HUDEP-2 (cell line): ENCODE measurements around the gene STAMBPL1.
"Not testable (repeated sequence)": the region's sequence is repeated elsewhere in the genome, so short reads cannot be mapped to it uniquely, and the experiment has no call there.

ENCODE experiments used
- DNase-seq, 76 experiments: peaks; one replicate each; lab custom pipeline; 2025; ENCODE audit not compliant: unreplicated experiment in 76 of 76; lab: John Stamatoyannopoulos, UW

STAMBPL1 gene

DNA sequence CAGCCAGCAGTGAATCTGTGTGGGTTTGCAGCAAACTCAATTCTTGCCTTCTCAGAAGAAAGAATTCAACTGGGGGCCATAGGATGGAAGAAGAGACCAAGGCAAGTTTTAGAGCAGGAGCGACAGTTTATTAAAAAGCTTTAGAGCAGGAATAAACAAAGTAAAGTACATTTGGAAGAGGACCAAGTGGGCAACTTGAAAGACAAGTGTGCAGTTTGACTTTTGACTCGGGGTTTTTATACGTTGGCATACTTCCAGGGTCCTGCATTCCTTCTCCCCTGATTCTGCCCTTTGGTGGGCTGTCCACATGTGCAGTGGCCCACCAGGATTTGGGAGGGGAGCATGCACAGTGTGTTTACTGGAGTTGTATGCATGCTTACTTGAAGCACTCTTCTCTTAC, 25.4 kb upstream of the STAMBPL1 start:
- DNase-seq: no peak

DNA sequence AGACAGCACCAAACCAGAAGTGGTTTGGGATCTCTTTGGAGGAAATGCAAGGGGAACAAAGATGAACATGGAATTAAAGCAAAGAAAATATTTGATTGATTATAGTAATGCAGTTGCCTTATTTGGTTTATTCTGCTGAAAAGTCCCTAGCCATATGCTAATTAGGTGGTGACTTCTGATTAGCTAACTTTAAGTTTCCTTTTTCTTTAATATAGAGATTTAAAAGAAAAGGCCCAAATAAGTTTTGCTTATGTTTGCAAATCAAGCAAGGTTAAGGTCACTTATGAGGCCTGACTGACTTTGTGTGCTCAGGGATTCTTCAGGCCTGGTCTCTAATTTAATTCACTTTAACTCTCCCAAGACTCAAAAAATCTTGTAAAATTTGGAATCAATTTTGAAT, 22.2 kb upstream of the STAMBPL1 start:
- no peak for DNase-seq

- DNase-seq: no peak
Observed at GRCh38 chr10:88858491-88858890, 21.6 kb upstream of the STAMBPL1 start.

DNA sequence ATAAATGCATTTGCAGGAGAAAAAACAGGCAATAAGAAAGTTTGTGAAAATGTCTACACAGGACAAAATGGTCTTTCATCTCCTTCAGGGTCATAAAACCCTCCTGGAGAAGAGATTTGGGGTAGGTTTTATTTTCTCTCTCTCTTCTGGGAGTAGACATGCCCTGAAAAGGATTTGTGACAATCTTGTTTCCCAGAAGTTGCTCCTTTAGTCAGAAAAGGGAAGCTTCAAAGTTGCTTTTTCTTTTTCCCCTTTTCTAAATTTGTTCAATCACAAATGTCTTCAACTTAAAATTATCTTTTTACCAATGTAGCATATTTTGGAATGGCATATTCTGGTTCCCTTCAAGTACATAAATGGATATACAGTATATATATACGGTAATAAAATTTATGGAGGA, 19.0 kb upstream of the STAMBPL1 start:
- DNase-seq: no peak

GRCh38 chr10:88865281-88865876, 14.7 kb upstream of the STAMBPL1 start:
- DNase-seq: no peak

DNA sequence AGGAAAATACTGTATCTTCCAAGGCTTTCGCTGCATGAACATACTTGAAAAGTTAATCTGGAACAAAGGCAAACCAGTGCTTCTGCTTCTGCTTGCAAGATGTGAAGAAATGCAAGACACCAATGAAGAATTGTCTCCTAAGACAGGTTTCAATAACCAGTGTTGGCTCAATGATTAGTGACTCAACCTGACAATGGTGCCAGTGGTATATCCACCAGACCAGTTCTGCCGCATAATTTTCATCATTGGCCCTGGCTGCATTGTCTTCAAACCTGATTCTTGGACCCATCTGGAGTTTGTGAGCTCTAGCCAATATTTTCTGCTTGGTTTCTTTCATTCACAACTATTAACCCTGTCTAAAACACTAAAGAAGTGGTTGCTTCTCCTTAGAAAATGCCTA, 13.6 kb upstream of the STAMBPL1 start:
- DNase-seq: no peak

GRCh38 chr10:88870089-88870488, 10.0 kb upstream of the STAMBPL1 start:
- no peak for DNase-seq

DNA sequence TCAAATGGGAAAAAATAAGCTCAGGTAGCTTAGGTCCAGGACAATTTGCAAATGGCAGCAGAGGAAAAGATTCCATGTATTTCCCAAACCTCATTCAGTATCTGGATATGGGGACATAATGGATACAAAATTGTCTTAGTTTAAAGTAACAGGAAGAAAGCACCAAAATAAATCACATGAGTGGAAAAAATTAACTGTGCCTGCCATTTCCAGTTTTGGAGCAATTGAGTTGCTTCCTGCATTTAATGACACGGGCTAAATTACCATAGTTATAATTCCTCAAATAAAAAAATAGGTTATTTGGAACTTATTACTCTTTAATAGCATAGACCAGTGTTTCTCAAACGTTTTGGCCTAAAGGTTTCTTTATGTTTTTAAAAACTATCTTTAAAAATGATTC, 6.3 kb upstream of the STAMBPL1 start:
- DNase-seq: no peak

DNA sequence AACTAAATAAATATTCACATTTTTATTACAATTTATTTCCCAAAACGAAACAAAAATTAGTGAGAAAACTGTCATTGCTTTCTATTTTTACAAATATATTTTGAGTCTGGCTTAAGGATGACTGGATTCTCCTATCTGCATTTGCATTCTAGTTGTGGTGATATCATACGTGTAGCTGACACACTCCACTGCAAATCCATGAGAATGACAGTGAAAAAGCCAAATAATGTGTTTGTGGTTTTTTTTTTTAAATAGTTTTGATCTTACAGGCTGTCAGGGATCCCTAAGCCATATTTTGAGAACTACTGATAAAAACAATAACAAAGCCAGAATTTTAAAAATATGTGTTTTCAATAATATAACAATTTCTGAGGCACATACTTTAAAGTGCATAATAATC, 5.8 kb upstream of the STAMBPL1 start:
- DNase-seq: no peak

DNA sequence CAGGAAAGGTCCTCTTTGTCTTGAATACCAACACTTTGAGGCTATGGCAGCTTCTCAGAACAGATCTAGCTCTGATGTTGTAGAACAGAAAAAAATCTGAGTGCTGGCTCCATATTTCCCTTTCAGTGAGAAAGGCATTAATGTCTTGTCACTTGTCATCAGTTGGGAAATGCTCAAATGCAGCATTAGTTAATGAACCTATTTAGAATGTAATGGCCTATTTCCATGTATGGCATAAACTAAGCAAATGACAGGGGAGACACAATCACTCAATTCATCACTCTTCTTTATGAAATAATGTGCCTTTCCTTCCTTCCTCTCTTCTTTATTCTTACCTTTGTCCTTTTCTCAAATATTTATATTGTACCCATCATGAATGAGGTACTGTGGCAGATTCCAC, 5.0 kb upstream of the STAMBPL1 start:
- DNase-seq: no peak

DNA sequence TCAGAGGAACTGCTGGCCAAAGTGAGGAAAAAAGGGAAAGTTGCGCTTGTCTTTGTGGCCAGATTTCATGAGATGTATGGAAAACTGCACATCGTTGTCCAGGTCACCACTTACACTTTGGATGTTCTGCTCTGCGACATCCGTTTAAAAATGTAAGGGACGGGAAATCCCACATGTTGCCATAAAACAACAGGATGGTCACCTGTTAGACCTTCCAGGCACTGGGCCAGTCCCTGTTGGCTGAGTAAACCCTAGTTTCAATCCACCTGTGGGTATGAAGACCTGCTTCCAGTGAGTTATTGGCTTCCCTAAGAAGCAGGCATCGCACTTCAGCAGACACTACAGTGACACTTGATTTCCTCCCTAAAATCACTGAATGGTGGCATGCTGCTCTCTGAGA, 2.7 kb upstream of the STAMBPL1 start:
- DNase-seq: no peak

DNA sequence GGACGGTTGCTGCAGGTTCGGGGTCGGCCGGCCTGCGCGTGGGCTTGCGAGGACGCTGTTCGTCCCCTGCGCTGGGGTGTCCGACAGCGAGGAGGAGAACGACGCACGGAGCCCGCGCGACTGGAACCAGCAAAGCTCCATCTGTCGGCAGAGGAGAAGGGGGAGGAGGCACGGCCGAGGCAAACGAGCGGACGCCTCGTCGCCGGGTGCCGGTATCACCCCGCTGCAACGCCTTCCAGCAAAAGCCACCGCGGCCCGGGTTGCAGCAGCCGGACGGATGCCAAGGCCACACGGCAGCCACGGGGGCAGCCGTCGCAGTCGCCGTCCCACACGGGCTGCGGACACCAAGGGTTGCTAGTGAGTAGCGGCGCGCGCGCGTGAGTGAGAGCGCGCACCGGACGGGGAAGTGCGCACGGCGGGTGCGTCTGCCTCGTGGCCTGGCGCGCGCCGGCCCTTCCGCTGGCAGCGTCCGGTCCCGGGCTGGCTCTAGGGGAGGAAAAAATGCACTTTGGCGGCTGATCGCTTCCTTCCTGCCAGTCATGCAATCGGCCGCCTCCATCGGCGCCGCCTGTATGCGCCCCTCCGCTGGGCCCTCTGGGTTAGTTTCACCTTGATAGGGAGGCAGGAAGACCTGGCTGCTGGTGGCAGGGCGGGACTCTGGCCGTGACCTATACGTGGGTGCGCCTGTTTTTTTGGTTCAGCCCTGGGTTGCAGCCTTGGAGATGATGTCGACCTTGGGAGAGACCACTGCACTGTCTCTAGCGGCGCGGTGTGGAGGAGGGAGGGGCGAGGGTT, 434 bp downstream of the STAMBPL1 start:
- DNase-seq: peak in 49 of 76 experiments; percentile 3 to 67 (median 29)

- DNase-seq: no peak
Observed at GRCh38 chr10:88881320-88881719, 1.3 kb downstream of the STAMBPL1 start.

DNA sequence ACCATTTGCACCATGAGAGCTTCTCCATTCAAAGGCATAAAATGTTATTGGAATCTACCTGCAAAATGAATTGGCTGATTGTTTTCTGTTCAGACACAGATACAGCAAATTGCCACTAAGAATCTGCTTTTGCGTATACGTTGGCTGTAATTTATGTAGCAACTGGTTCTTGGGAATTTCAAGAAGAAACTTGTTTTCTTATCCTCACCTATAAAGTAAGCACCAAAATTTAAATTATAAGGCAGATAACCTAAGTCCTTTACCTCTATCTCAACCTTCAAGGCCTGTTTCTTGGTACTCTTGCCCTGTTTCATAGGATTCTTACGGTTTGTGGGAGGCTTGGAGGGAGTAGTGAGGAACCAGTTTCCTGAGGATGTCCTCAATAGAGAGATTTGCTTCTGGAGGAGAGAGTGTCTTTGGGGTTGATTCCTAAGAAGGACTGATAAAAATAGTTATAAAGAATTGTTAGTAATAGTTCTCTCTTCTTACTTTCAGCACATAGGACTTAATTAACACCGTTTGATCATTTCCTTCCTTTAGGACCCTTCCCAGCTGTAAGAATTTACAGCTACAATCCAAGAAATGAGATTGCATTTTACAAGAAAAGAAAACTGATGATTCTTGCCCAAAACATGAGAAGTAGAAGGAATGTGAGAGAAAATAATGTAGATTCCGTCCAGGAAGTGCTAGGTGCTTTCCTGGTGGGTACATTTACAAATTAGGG, 2.0 kb downstream of the STAMBPL1 start:
- no peak for DNase-seq

- not testable (repeated sequence) for DNase-seq
Observed at GRCh38 chr10:88882646-88883447, 2.8 kb downstream of the STAMBPL1 start.

GRCh38 chr10:88883448-88883809, 3.4 kb downstream of the STAMBPL1 start:
- DNase-seq: no peak

DNA sequence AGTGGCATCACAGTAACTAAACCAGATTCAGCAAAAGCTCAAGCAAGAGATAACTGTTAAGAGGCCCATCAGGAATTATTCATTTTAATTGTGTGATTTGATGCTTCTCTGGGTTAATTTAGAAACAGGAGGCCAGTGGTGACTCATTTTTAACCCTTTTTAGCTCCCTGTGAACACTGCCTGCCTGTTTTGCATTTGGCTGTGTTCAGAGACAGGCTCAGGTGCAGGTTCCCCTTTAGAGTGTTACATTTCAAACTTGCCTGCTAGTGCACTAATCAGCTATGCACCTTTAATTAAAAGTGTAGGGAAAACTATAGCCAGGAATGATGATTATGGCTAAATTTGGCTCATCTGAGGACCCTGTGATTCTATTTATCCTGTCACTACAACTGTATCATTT, 6.5 kb downstream of the STAMBPL1 start:
- DNase-seq: no peak

GRCh38 chr10:88888810-88889445, 8.9 kb downstream of the STAMBPL1 start:
- DNase-seq: no peak

- DNase-seq: no peak
Observed at GRCh38 chr10:88889559-88890337, 9.7 kb downstream of the STAMBPL1 start.
